Measurements from ENCODE around the gene CYBA. TPM values are rescaled to one million over a fixed set of nuclear protein-coding genes. Genes with fewer than 3 reads are reported as not detected.
A peak's percentile ranks its signal among the peaks of the same experiment; 100 is the strongest.

CYBA gene
- polyA plus RNA-seq, 3 donors, result 1,168 to 2,376 (median 2,092) TPM

DNA sequence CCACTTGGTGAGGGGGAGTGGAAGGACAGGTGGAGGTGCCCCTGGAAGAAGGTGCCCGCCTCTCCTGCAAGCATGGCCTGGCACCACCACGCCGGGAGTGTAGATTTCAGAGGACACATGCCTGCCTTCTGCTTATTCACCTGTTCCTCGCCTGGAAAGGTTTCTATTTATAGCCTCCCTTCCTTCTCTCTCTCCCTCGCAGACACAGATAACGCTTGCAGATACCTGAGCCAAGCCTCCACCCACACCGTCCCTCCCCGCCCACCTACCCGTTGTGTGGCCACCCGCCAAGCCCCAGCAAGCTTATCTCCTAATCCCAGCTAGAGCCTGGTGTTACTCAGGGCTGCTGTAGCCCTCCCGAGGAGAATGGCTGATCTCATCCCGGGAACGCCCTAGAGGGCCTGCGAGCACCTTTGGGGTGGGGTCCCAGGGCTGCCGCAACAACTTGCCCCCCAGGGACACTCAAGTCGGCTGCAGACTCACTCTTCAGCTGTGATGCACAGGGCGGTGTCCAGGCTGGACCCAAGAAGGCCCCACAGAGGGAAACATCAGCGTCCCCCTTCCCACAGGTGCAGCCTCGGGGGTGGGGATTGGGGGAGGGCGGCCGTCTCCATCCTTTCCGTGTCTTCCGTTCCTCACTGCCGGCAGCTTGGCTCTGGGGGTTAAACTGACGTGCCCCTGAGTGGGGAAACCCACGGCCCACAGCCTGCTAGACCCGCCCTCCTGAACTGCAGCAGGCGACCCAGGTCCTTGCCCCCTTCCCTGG lies 37.3 kb upstream of the CYBA start:
- Histone ChIP-seq H4K20me1 (ENCODE audit: insufficient read depth, low read length) (peaks cover 4% of the 10 kb centered on the region), H3K4me1 (ENCODE audit: control insufficient read depth in 1 of 2, insufficient read depth in 2 of 2, low read length in 2 of 2) (peaks cover 64 to 69% of the 10 kb centered on the region in 2 donors), H3K27ac (ENCODE audit: low read depth in 1 of 2, low read length in 2 of 2) (no peak overlapping the region), H3K27me3 (ENCODE audit: control insufficient read depth in 2 of 2, insufficient read depth in 2 of 2, low read length in 2 of 2) (no peaks in the 10 kb centered on the region), H2AFZ (ENCODE audit: insufficient read depth, low read depth, low read length, poor library complexity, severe bottlenecking) (no peak overlapping the region), H3K9me3 (replicated peaks in 1 of 2; ENCODE audit: control insufficient read depth in 1 of 2, insufficient read depth in 1 of 2, low read length in 2 of 2) (no peaks in the 10 kb centered on the region), H3K4me2 (replicated peaks; ENCODE audit: extremely low read depth, low read length, poor library complexity, severe bottlenecking) (no peak overlapping the region), H3K4me3 (replicated peaks in 1 of 3; ENCODE audit: low read depth in 2 of 3, low read length in 3 of 3) (no peak overlapping the region), H3K79me2 (ENCODE audit: insufficient read depth, low read length) (peaks cover 18% of the 10 kb centered on the region), H3K9ac (ENCODE audit: insufficient read depth, low read length, poor library complexity, severe bottlenecking) (no peak overlapping the region), H3K36me3 (replicated peaks in 1 of 2; ENCODE audit: control insufficient read depth in 1 of 2, insufficient read depth in 2 of 2, low read length in 2 of 2) (no peaks in the 10 kb centered on the region)
- peaks cover 6 to 8% of the 10 kb centered on the region in 2 donors for H3K36me3 Mint-ChIP-seq
- H3K27me3 Mint-ChIP-seq (ENCODE audit: low read depth in 3 of 3), result peaks cover 13 to 19% (median 15%) of the 10 kb centered on the region in 3 donors
- intact Hi-C loops (cut with micrococcal nuclease), result loop anchor here (5.0 to 10.0 kb wide), 3 partner anchors 36 to 93 kb away; partner anchors contain the start of genes CYBA (in 1 of the 2) and IL17C (in 1 of the 2)
- no peaks in the 10 kb centered on the region for H3K9me3 Mint-ChIP-seq
- H3K27ac Mint-ChIP-seq, result peak overlapping the region in 1 of 7 donors; percentile 5
- TF ChIP-seq, protein P1, sequence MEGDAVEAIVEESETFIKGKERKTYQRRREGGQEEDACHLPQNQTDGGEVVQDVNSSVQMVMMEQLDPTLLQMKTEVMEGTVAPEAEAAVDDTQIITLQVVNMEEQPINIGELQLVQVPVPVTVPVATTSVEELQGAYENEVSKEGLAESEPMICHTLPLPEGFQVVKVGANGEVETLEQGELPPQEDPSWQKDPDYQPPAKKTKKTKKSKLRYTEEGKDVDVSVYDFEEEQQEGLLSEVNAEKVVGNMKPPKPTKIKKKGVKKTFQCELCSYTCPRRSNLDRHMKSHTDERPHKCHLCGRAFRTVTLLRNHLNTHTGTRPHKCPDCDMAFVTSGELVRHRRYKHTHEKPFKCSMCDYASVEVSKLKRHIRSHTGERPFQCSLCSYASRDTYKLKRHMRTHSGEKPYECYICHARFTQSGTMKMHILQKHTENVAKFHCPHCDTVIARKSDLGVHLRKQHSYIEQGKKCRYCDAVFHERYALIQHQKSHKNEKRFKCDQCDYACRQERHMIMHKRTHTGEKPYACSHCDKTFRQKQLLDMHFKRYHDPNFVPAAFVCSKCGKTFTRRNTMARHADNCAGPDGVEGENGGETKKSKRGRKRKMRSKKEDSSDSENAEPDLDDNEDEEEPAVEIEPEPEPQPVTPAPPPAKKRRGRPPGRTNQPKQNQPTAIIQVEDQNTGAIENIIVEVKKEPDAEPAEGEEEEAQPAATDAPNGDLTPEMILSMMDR (IDR thresholded peaks at IDR 0.05), result no peak
- 50% methylated on average over 19 of the region's 28 CpGs for WGBS (ENCODE audit: insufficient coverage)
- DNase-seq, result no peak
- H3K4me1 Mint-ChIP-seq, result peaks cover 59% of the 10 kb centered on the region
- peak overlapping the region in 1 of 2 donors; percentile 55 for H3K4me3 Mint-ChIP-seq

DNA sequence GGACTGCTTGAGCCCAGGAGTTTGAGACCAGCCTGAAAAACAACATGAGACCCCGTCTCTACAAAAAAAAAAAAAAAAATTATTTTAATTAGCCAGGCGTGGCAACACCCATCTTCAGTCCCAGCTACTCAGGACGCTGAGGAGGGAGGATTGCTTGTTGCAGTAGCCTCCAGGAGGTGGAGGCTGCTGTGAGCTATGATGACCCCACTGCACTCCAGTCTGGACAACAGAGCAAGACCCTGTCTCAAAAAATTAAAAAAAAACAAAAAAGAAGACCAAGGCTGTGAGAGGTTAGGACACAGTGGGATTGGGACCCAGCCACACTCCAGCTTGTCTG lies 36.8 kb upstream of the CYBA start:
- H3K4me3 Mint-ChIP-seq, result peak overlapping the region in 1 of 2 donors; percentile 55
- Histone ChIP-seq H3K4me3 (replicated peaks in 1 of 3; ENCODE audit: low read depth in 2 of 3, low read length in 3 of 3) (no peak overlapping the region), H3K36me3 (replicated peaks in 1 of 2; ENCODE audit: control insufficient read depth in 1 of 2, insufficient read depth in 2 of 2, low read length in 2 of 2) (no peaks in the 10 kb centered on the region), H3K9ac (ENCODE audit: insufficient read depth, low read length, poor library complexity, severe bottlenecking) (no peak overlapping the region), H3K4me1 (ENCODE audit: control insufficient read depth in 1 of 2, insufficient read depth in 2 of 2, low read length in 2 of 2) (peaks cover 63 to 69% of the 10 kb centered on the region in 2 donors), H3K79me2 (ENCODE audit: insufficient read depth, low read length) (peaks cover 18% of the 10 kb centered on the region), H4K20me1 (ENCODE audit: insufficient read depth, low read length) (peaks cover 4% of the 10 kb centered on the region), H2AFZ (ENCODE audit: insufficient read depth, low read depth, low read length, poor library complexity, severe bottlenecking) (no peak overlapping the region), H3K27ac (ENCODE audit: low read depth in 1 of 2, low read length in 2 of 2) (no peak overlapping the region), H3K9me3 (replicated peaks in 1 of 2; ENCODE audit: control insufficient read depth in 1 of 2, insufficient read depth in 1 of 2, low read length in 2 of 2) (no peaks in the 10 kb centered on the region), H3K4me2 (replicated peaks; ENCODE audit: extremely low read depth, low read length, poor library complexity, severe bottlenecking) (no peak overlapping the region), H3K27me3 (ENCODE audit: control insufficient read depth in 2 of 2, insufficient read depth in 2 of 2, low read length in 2 of 2) (no peaks in the 10 kb centered on the region)
- intact Hi-C loops (cut with micrococcal nuclease), result loop anchor here (2.0 to 10.0 kb wide), 5 partner anchors 13 to 93 kb away; partner anchors contain the start of genes CYBA (in 2 of the 2) and IL17C (in 1 of the 2)
- peaks cover 6 to 8% of the 10 kb centered on the region in 2 donors for H3K36me3 Mint-ChIP-seq
- whole genome bisulfite sequencing (ENCODE audit: insufficient coverage), result no CpG with 5 or more reads among the region's 3 CpGs
- peaks cover 59% of the 10 kb centered on the region for H3K4me1 Mint-ChIP-seq
- no peak overlapping the region for H3K27ac Mint-ChIP-seq
- H3K9me3 Mint-ChIP-seq, result no peaks in the 10 kb centered on the region
- H3K27me3 Mint-ChIP-seq (ENCODE audit: low read depth in 3 of 3), result peaks cover 13 to 19% (median 15%) of the 10 kb centered on the region in 3 donors
- DNase-seq, result no peak
- TF ChIP-seq, protein P1 (IDR thresholded peaks at IDR 0.05), result no peak

All from CD14-positive monocyte (primary cell).